MM.1S (cell line): ENCODE results near the gene NCF2.

Source experiments
- DNase-seq: peaks from one replicate; pipeline ENCODE4 v3.0.0-alpha.2; 2015
- H2AFZ ChIP-seq: fragments of 300-600 bp; sonication (generic); 2 replicates; pipeline ENCODE4 v1.6.0; 2016; ENCODE audit warnings: antibody characterized with exemption, low read length
- H3F3A ChIP-seq: fragments of 300-600 bp; sonication (generic); 2 replicates; pipeline ENCODE4 v1.6.1; 2016; ENCODE audit warnings: mild to moderate bottlenecking, antibody characterized with exemption, low read length, moderate library complexity, mixed read lengths; ENCODE audit not compliant: insufficient read depth
- H3K27ac ChIP-seq: fragments of 300-600 bp; sonication (generic); 2 replicates; pipeline ENCODE4 v1.5.1; 2016; ENCODE audit warnings: mild to moderate bottlenecking, low read length
- H3K27me3 ChIP-seq: fragments of 300-600 bp; sonication (generic); replicated peaks from 2 replicates; pipeline ENCODE4 v1.6.0; 2016; ENCODE audit warnings: low read length; ENCODE audit not compliant: insufficient read depth
- H3K36me3 ChIP-seq: fragments of 300-600 bp; sonication (generic); replicated peaks from 2 replicates; pipeline ENCODE4 v1.6.1; 2016; ENCODE audit warnings: mild to moderate bottlenecking, low read length, mixed read lengths; ENCODE audit not compliant: insufficient read depth
- H3K4me1 ChIP-seq: fragments of 300-600 bp; sonication (generic); 2 replicates; pipeline ENCODE4 v1.6.1; 2016; ENCODE audit warnings: low read length, mixed read lengths
- H3K4me2 ChIP-seq: fragments of 300-600 bp; sonication (generic); 2 replicates; pipeline ENCODE4 v1.6.0; 2016; ENCODE audit warnings: low read depth, low read length
- H3K4me3 ChIP-seq: fragments of 300-600 bp; sonication (generic); 2 replicates; pipeline ENCODE4 v1.5.1; 2016; ENCODE audit warnings: low read length, mixed read lengths
- H3K79me2 ChIP-seq: fragments of 300-600 bp; sonication (generic); 2 replicates; pipeline ENCODE4 v1.6.1; 2016; ENCODE audit warnings: mixed run types, low read length, mixed read lengths
- H3K9ac ChIP-seq: fragments of 300-600 bp; sonication (generic); 2 replicates; pipeline ENCODE4 v1.6.1; 2016; ENCODE audit warnings: low read length, mixed read lengths
- H3K9me2 ChIP-seq: fragments of 300-600 bp; sonication (generic); replicated peaks from 2 replicates; pipeline ENCODE4 v1.6.1; 2016; ENCODE audit warnings: mild to moderate bottlenecking, low read length, mixed read lengths; ENCODE audit not compliant: insufficient read depth
- H3K9me3 ChIP-seq: fragments of 300-600 bp; sonication (generic); replicated peaks from 2 replicates; pipeline ENCODE4 v1.6.1; 2016; ENCODE audit warnings: mild to moderate bottlenecking, low read length, mixed read lengths; ENCODE audit not compliant: insufficient read depth
- H4K20me1 ChIP-seq: fragments of 300-600 bp; sonication (generic); 2 replicates; pipeline ENCODE4 v1.6.1; 2016; ENCODE audit warnings: mild to moderate bottlenecking, low read length, moderate library complexity, mixed read lengths; ENCODE audit not compliant: insufficient read depth
- CTCF ChIP-seq: fragments of 300-600 bp; sonication (generic); IDR thresholded peaks from 2 replicates; pipeline ENCODE4 v1.5.1; 2016; ENCODE audit warnings: antibody characterized with exemption, low read length, mixed read lengths
- EZH2 ChIP-seq: fragments of 300-600 bp; sonication (generic); optimal IDR thresholded peaks from 2 replicates; pipeline ENCODE3; 2017; ENCODE audit warnings: low read depth, mild to moderate bottlenecking, antibody characterized with exemption, low read length, mixed read lengths
- EZH2phosphoT487 ChIP-seq: fragments of 300-600 bp; sonication (generic); IDR thresholded peaks from 2 replicates; pipeline ENCODE4 v1.6.1; 2018; ENCODE audit warnings: antibody characterized with exemption, low read length

Gene NCF2

GRCh38 chr1:183552441-183552840 is 37.8 kb downstream of the NCF2 start:
- Histone ChIP-seq H3K4me3 (no peak overlapping the region), H2AFZ (no peak overlapping the region), H4K20me1 (no peaks in the 10 kb centered on the region), H3K4me1 (no peaks in the 10 kb centered on the region), H3F3A (no peaks in the 10 kb centered on the region), H3K27me3 (no peaks in the 10 kb centered on the region), H3K4me2 (no peak overlapping the region), H3K27ac (no peak overlapping the region), H3K9me3 (no peaks in the 10 kb centered on the region), H3K36me3 (peaks cover 22% of the 10 kb centered on the region), H3K9me2 (no peaks in the 10 kb centered on the region), H3K9ac (no peak overlapping the region), H3K79me2 (no peaks in the 10 kb centered on the region)
- no peak for TF ChIP-seq EZH2phosphoT487
- no peak for TF ChIP-seq EZH2
- no peak for TF ChIP-seq CTCF
- DNase-seq, result no peak

GRCh38 chr1:183551924-183552323 is 38.3 kb downstream of the NCF2 start:
- no peaks in the 10 kb centered on the region for H3F3A ChIP-seq
- H3K27ac ChIP-seq, result no peak overlapping the region
- H3K4me1 ChIP-seq, result no peaks in the 10 kb centered on the region; the same call in 1 of the 2 replicates
- H3K4me3 ChIP-seq, result no peak overlapping the region
- H3K9me2 ChIP-seq, result no peaks in the 10 kb centered on the region
- no peak overlapping the region for H3K9ac ChIP-seq
- H3K9me3 ChIP-seq, result no peaks in the 10 kb centered on the region
- H3K27me3 ChIP-seq, result no peaks in the 10 kb centered on the region
- TF ChIP-seq EZH2phosphoT487, result no peak
- no peak for TF ChIP-seq CTCF
- TF ChIP-seq EZH2, result no peak
- H3K79me2 ChIP-seq, result peaks cover under 1% of the 10 kb centered on the region; the same call in 1 of the 2 replicates
- DNase-seq, result no peak
- no peaks in the 10 kb centered on the region for H4K20me1 ChIP-seq
- no peak overlapping the region for H2AFZ ChIP-seq
- H3K36me3 ChIP-seq, result peaks cover 27% of the 10 kb centered on the region
- H3K4me2 ChIP-seq, result no peak overlapping the region

DNA sequence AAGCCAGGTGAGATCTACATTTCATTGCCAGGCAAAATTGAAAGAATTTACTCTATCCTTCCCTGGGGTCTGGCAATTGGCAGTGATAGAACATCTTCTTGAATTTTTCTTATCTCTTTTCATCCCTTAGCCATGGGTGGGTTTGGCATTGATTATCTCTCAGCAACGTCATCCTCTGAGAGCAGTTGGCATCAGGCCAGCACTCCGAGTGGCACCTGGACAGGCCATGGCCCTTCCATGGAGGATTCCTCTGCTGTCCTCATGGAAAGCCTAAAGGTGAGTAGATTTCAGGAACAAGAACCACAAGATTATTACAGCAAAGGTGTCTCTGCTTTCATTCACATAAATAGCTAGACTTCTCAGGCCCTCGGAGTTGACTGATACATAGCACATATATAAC is 39.3 kb downstream of the NCF2 start:
- Histone ChIP-seq H3K4me2 (no peak overlapping the region), H2AFZ (no peak overlapping the region), H3K79me2 (peaks cover 3% of the 10 kb centered on the region; the same call in 1 of the 2 replicates), H3K4me1 (peaks cover 7% of the 10 kb centered on the region), H3K27ac (no peak overlapping the region), H3K4me3 (no peak overlapping the region), H4K20me1 (no peaks in the 10 kb centered on the region), H3K36me3 (peaks cover 31% of the 10 kb centered on the region), H3K9me2 (no peaks in the 10 kb centered on the region), H3K9ac (no peak overlapping the region), H3F3A (no peaks in the 10 kb centered on the region), H3K9me3 (no peaks in the 10 kb centered on the region), H3K27me3 (no peaks in the 10 kb centered on the region)
- TF ChIP-seq EZH2phosphoT487, result no peak
- no peak for TF ChIP-seq EZH2
- no peak for TF ChIP-seq CTCF
- DNase-seq, result no peak

- H3K4me3 ChIP-seq, result no peak overlapping the region
- TF ChIP-seq EZH2phosphoT487 (no peak), CTCF (no peak), EZH2 (no peak)
- H2AFZ ChIP-seq, result no peak overlapping the region
- H3K27me3 ChIP-seq, result no peaks in the 10 kb centered on the region
- H4K20me1 ChIP-seq, result no peaks in the 10 kb centered on the region
- H3K36me3 ChIP-seq, result peaks cover 42% of the 10 kb centered on the region
- peaks cover 16% of the 10 kb centered on the region for H3K79me2 ChIP-seq
- no peaks in the 10 kb centered on the region for H3K9me2 ChIP-seq
- H3K4me1 ChIP-seq, result peaks cover 15% of the 10 kb centered on the region
- no peak overlapping the region for H3K27ac ChIP-seq
- H3F3A ChIP-seq, result no peaks in the 10 kb centered on the region
- H3K9me3 ChIP-seq, result no peaks in the 10 kb centered on the region
- no peak overlapping the region for H3K9ac ChIP-seq
- no peak for DNase-seq
- no peak overlapping the region for H3K4me2 ChIP-seq
Observed at GRCh38 chr1:183548116-183548515, 42.1 kb downstream of the NCF2 start.
